ENCODE data around the gene KCTD5. TPM values are rescaled to one million over a fixed set of nuclear protein-coding genes. Genes with fewer than 3 reads are reported as not detected.
"Not testable (repeated sequence)": the region's sequence is repeated elsewhere in the genome, so short reads cannot be mapped to it uniquely, and the experiment has no call there.

Gene KCTD5
- total RNA-seq, 2 donors from 2014 or later = 29.8 to 32.6 TPM

GRCh38 chr16:2675021-2675420 is 7.3 kb upstream of the KCTD5 start:
- H3K27me3 Mint-ChIP-seq (ENCODE audit: insufficient read depth) = no peaks in the 10 kb centered on the region
- no peak overlapping the region for H3K9ac ChIP-seq (ENCODE audit: extremely low read depth, low read length, poor library complexity, severe bottlenecking)
- TF ChIP-seq CTCF (conservative IDR thresholded peaks at IDR 0.05) = no peak
- H3K27me3 ChIP-seq (ENCODE audit: control insufficient read depth, insufficient read depth, low read length, poor library complexity, severe bottlenecking) = no peaks in the 10 kb centered on the region
- H3K9me3 Mint-ChIP-seq = no peaks in the 10 kb centered on the region
- no peak overlapping the region for H3K27ac ChIP-seq (ENCODE audit: low read depth, low read length)
- peak; percentile 35 for DNase-seq
- H3K4me1 Mint-ChIP-seq = peaks cover 3% of the 10 kb centered on the region
- no peaks in the 10 kb centered on the region for H3K36me3 ChIP-seq (ENCODE audit: control insufficient read depth, insufficient read depth, low read length)
- H3K27ac Mint-ChIP-seq = no peak overlapping the region
- no peak overlapping the region for H3K4me3 Mint-ChIP-seq
- WGBS, 2 experiments (ENCODE audit: insufficient coverage in 1 of 2, insufficient read length in 1 of 2) = 83 to 98% methylated on average over 7 of the region's 7 CpGs
- no peaks in the 10 kb centered on the region for H3K4me1 ChIP-seq (ENCODE audit: control insufficient read depth, insufficient read depth, low read length)
- H3K9me3 ChIP-seq (ENCODE audit: control insufficient read depth, low read length) = no peaks in the 10 kb centered on the region
- H3K4me3 ChIP-seq (ENCODE audit: low read length) = no peak overlapping the region
- H3K36me3 Mint-ChIP-seq (ENCODE audit: low read depth) = no peaks in the 10 kb centered on the region

GRCh38 chr16:2675714-2676113 is 6.6 kb upstream of the KCTD5 start:
- Histone ChIP-seq H3K4me3 (ENCODE audit: low read length) (no peak overlapping the region), H3K9me3 (ENCODE audit: control insufficient read depth, low read length) (no peaks in the 10 kb centered on the region), H3K27me3 (ENCODE audit: control insufficient read depth, insufficient read depth, low read length, poor library complexity, severe bottlenecking) (no peaks in the 10 kb centered on the region), H3K4me1 (ENCODE audit: control insufficient read depth, insufficient read depth, low read length) (no peaks in the 10 kb centered on the region), H3K27ac (ENCODE audit: low read depth, low read length) (no peak overlapping the region), H3K36me3 (ENCODE audit: control insufficient read depth, insufficient read depth, low read length) (no peaks in the 10 kb centered on the region), H3K9ac (ENCODE audit: extremely low read depth, low read length, poor library complexity, severe bottlenecking) (no peak overlapping the region)
- TF ChIP-seq CTCF (conservative IDR thresholded peaks at IDR 0.05) = no peak
- peak; percentile 25 for DNase-seq
- no peaks in the 10 kb centered on the region for H3K9me3 Mint-ChIP-seq
- H3K4me3 Mint-ChIP-seq = no peak overlapping the region
- H3K27ac Mint-ChIP-seq = no peak overlapping the region
- no peaks in the 10 kb centered on the region for H3K36me3 Mint-ChIP-seq (ENCODE audit: low read depth)
- peaks cover 3% of the 10 kb centered on the region for H3K4me1 Mint-ChIP-seq
- WGBS, 2 experiments (ENCODE audit: insufficient coverage in 1 of 2, insufficient read length in 1 of 2) = 80 to 87% methylated on average over 8 to 16 of the region's 16 CpGs
- no peaks in the 10 kb centered on the region for H3K27me3 Mint-ChIP-seq (ENCODE audit: insufficient read depth)

GRCh38 chr16:2676937-2677336 is 5.4 kb upstream of the KCTD5 start:
- H3K4me3 ChIP-seq (ENCODE audit: low read length); H3K9me3 ChIP-seq (ENCODE audit: control insufficient read depth, low read length); H3K27me3 ChIP-seq (ENCODE audit: control insufficient read depth, insufficient read depth, low read length, poor library complexity, severe bottlenecking); H3K9me3 Mint-ChIP-seq; H3K36me3 ChIP-seq (ENCODE audit: control insufficient read depth, insufficient read depth, low read length); H3K27me3 Mint-ChIP-seq (ENCODE audit: insufficient read depth); H3K4me1 Mint-ChIP-seq; H3K9ac ChIP-seq (ENCODE audit: extremely low read depth, low read length, poor library complexity, severe bottlenecking); H3K27ac ChIP-seq (ENCODE audit: low read depth, low read length); H3K4me3 Mint-ChIP-seq; H3K4me1 ChIP-seq (ENCODE audit: control insufficient read depth, insufficient read depth, low read length); H3K27ac Mint-ChIP-seq; H3K36me3 Mint-ChIP-seq (ENCODE audit: low read depth): not testable (repeated sequence)
- DNase-seq = peak; percentile 15
- WGBS, 2 experiments (ENCODE audit: insufficient coverage in 1 of 2, insufficient read length in 1 of 2) = 88% methylated on average over 3 of the region's 3 CpGs; no CpG with 5 or more reads in 1 of the 2 experiments

- H3K4me1 Mint-ChIP-seq; H3K27me3 Mint-ChIP-seq (ENCODE audit: insufficient read depth); H3K4me3 ChIP-seq (ENCODE audit: low read length); H3K9me3 Mint-ChIP-seq; H3K4me3 Mint-ChIP-seq; DNase-seq; H3K9ac ChIP-seq (ENCODE audit: extremely low read depth, low read length, poor library complexity, severe bottlenecking); H3K27ac ChIP-seq (ENCODE audit: low read depth, low read length); H3K4me1 ChIP-seq (ENCODE audit: control insufficient read depth, insufficient read depth, low read length); H3K36me3 ChIP-seq (ENCODE audit: control insufficient read depth, insufficient read depth, low read length); H3K27me3 ChIP-seq (ENCODE audit: control insufficient read depth, insufficient read depth, low read length, poor library complexity, severe bottlenecking); H3K9me3 ChIP-seq (ENCODE audit: control insufficient read depth, low read length); H3K27ac Mint-ChIP-seq; H3K36me3 Mint-ChIP-seq (ENCODE audit: low read depth): not testable (repeated sequence)
- 96% methylated on average over 4 of the region's 23 CpGs; no CpG with 5 or more reads in 1 of the 2 experiments for WGBS, 2 experiments (ENCODE audit: insufficient coverage in 1 of 2, insufficient read length in 1 of 2)
These were observed 3.9 kb upstream of the KCTD5 start for GRCh38 chr16:2678206-2678965.

GRCh38 chr16:2679902-2680301 is 2.4 kb upstream of the KCTD5 start:
- WGBS, 2 experiments (ENCODE audit: insufficient coverage in 1 of 2, insufficient read length in 1 of 2) = 73 to 79% methylated on average over 2 to 4 of the region's 4 CpGs
- not testable (repeated sequence) for H3K27ac Mint-ChIP-seq; H3K27ac ChIP-seq (ENCODE audit: low read depth, low read length)

GRCh38 chr16:2680360-2680759 is 2.0 kb upstream of the KCTD5 start:
- H3K36me3 Mint-ChIP-seq (ENCODE audit: low read depth); H3K9ac ChIP-seq (ENCODE audit: extremely low read depth, low read length, poor library complexity, severe bottlenecking); H3K4me3 Mint-ChIP-seq; H3K27me3 Mint-ChIP-seq (ENCODE audit: insufficient read depth); H3K9me3 ChIP-seq (ENCODE audit: control insufficient read depth, low read length); H3K4me1 Mint-ChIP-seq; H3K4me1 ChIP-seq (ENCODE audit: control insufficient read depth, insufficient read depth, low read length); H3K27me3 ChIP-seq (ENCODE audit: control insufficient read depth, insufficient read depth, low read length, poor library complexity, severe bottlenecking); H3K27ac Mint-ChIP-seq; H3K36me3 ChIP-seq (ENCODE audit: control insufficient read depth, insufficient read depth, low read length); H3K9me3 Mint-ChIP-seq; DNase-seq; H3K27ac ChIP-seq (ENCODE audit: low read depth, low read length); H3K4me3 ChIP-seq (ENCODE audit: low read length): not testable (repeated sequence)
- WGBS, 2 experiments (ENCODE audit: insufficient coverage in 1 of 2, insufficient read length in 1 of 2) = 94 to 100% methylated on average over 2 to 6 of the region's 8 CpGs

More at GRCh38 chr16:2679902-2680301, 2.4 kb upstream of the KCTD5 start:
- not testable (repeated sequence) for H3K27me3 Mint-ChIP-seq (ENCODE audit: insufficient read depth); H3K4me3 ChIP-seq (ENCODE audit: low read length); H3K9me3 Mint-ChIP-seq; H3K27me3 ChIP-seq (ENCODE audit: control insufficient read depth, insufficient read depth, low read length, poor library complexity, severe bottlenecking); H3K4me1 ChIP-seq (ENCODE audit: control insufficient read depth, insufficient read depth, low read length); H3K4me3 Mint-ChIP-seq; H3K9me3 ChIP-seq (ENCODE audit: control insufficient read depth, low read length); H3K36me3 Mint-ChIP-seq (ENCODE audit: low read depth); H3K4me1 Mint-ChIP-seq; H3K36me3 ChIP-seq (ENCODE audit: control insufficient read depth, insufficient read depth, low read length); H3K9ac ChIP-seq (ENCODE audit: extremely low read depth, low read length, poor library complexity, severe bottlenecking)
- DNase-seq = peak; percentile 11
